ENCODE measurements around the gene MORC2. TPM values are rescaled to one million over a fixed set of nuclear protein-coding genes. Genes with fewer than 3 reads are reported as not detected.

The MORC2 gene
- total RNA-seq, 4 donors from 2014 or later, result 5.6 to 27.3 (median 14.1) TPM

DNA sequence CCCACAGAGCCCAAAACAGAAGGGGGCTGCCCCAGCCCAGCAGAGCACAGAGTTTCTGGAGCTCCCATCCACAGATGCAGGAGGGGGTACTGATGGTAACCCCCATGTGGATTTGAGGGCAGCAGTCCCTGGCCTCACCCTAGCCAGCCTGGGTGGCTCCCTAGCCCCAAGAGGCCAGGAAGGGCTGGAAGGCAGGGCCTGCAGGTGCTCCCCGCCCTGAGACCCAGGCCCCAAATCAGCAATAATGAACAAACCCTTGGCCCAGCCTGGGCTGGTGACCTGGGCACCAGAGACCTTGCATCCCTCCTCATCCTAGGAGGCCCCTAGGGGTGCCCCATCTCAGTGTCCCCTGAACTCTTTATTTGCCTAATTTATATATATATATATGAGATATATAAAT is 61.6 kb downstream of the MORC2 start:
- Histone ChIP-seq H3K27me3 (no peaks in the 10 kb centered on the region), H3K9me3 (no peaks in the 10 kb centered on the region), H3K36me3 (no peaks in the 10 kb centered on the region), H3K4me1 (no peaks in the 10 kb centered on the region), H3K27ac (no peak overlapping the region), H3K4me3 (no peak overlapping the region)
- intact Hi-C loops (cut with DNase I; ENCODE audit: low total_unique reads), result no loop called here
- DNase-seq, result no peak
- TF ChIP-seq, protein P1, sequence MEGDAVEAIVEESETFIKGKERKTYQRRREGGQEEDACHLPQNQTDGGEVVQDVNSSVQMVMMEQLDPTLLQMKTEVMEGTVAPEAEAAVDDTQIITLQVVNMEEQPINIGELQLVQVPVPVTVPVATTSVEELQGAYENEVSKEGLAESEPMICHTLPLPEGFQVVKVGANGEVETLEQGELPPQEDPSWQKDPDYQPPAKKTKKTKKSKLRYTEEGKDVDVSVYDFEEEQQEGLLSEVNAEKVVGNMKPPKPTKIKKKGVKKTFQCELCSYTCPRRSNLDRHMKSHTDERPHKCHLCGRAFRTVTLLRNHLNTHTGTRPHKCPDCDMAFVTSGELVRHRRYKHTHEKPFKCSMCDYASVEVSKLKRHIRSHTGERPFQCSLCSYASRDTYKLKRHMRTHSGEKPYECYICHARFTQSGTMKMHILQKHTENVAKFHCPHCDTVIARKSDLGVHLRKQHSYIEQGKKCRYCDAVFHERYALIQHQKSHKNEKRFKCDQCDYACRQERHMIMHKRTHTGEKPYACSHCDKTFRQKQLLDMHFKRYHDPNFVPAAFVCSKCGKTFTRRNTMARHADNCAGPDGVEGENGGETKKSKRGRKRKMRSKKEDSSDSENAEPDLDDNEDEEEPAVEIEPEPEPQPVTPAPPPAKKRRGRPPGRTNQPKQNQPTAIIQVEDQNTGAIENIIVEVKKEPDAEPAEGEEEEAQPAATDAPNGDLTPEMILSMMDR (IDR thresholded peaks at IDR 0.05), result no peak
- no peak for TF ChIP-seq POLR2A (IDR thresholded peaks at IDR 0.05)

DNA sequence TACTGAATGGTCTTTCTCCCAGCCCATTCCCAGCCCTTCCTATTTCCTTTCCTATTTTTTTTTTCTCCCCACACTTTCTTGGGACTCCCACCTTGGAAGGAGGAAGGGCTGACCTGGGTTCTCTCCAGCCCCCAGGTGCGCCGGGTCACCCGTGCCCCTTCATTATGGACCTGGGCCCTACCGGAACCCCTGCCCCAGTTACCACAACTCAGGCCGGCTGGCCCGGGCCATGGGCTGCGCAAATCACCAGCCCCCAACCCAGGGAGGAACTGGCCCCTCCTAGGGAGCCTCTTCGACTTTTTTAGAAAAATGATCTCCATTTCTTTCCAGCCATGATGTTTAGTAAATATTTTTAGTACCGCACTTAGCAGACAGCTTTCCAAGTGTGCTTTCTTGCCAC is 62.2 kb downstream of the MORC2 start:
- Histone ChIP-seq H3K27me3 (no peaks in the 10 kb centered on the region), H3K4me3 (no peak overlapping the region), H3K36me3 (no peaks in the 10 kb centered on the region), H3K27ac (no peak overlapping the region), H3K9me3 (no peaks in the 10 kb centered on the region), H3K4me1 (no peaks in the 10 kb centered on the region)
- TF ChIP-seq, protein P1 (IDR thresholded peaks at IDR 0.05), result no peak
- no peak for TF ChIP-seq POLR2A (IDR thresholded peaks at IDR 0.05)
- no peak for DNase-seq
- intact Hi-C loops (cut with DNase I; ENCODE audit: low total_unique reads), result no loop called here

DNA sequence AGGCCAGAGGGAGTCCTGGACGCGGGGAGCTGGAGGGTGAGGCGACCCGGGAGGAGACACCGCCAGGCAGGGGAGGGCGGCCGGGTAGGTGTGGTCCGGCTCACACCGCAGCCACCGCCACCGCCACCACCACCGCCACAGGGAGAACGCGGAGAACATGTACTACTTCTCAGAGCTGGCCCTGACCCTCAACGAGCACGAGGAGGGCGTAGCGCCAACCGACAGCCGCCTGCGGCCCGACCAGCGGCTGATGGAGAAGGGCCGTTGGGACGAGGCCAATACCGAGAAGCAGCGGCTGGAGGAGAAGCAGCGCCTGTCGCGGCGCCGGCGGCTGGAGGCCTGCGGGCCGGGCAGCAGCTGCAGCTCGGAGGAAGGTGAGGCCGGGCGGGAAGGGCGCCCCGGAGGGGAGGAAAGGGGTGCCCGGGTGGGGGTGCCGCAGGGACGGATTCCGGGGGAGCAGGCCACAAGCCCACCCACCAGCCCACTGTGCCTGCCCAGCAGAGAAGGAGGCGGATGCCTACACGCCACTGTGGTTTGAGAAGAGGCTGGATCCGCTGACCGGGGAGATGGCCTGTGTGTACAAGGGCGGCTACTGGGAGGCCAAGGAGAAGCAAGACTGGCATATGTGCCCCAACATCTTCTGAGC is 62.8 kb downstream of the MORC2 start:
- H3K27ac ChIP-seq, result no peak overlapping the region
- H3K4me1 ChIP-seq, result no peaks in the 10 kb centered on the region
- no peaks in the 10 kb centered on the region for H3K27me3 ChIP-seq
- no peaks in the 10 kb centered on the region for H3K36me3 ChIP-seq
- no peak overlapping the region for H3K4me3 ChIP-seq
- intact Hi-C loops (cut with DNase I; ENCODE audit: low total_unique reads), result no loop called here
- TF ChIP-seq, protein P1 (IDR thresholded peaks at IDR 0.05), result no peak
- TF ChIP-seq POLR2A (IDR thresholded peaks at IDR 0.05), result no peak
- no peak for DNase-seq
- no peaks in the 10 kb centered on the region for H3K9me3 ChIP-seq

DNA sequence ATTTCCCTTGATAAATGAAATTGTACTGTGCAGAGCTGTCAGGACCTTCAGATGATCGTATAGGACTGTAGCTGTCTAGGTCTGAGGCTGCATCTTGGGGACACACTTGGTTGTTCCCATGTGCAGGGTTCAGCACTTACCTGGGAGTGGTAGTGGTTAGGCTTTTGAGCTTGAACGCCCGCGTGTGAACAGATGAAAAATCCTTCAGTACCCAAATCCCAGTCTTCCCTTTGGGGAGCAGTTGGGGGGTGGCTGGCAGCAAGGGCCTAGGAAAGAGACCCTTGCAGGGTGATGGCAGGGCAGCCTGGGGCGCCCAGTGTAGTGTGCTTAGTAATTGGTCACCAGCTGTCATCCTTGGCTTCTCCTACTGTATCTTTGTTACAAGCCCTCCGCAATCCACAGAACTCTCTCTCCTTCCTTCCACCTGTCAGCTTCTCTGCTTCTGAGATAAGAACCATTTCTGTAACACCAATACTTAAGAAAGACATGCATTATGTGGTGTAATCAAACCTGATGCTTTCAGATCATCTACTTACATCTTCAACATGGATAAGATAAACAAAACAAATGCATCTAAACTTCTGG is 64.6 kb downstream of the MORC2 start:
- Histone ChIP-seq H3K9me3 (no peaks in the 10 kb centered on the region), H3K4me3 (no peak overlapping the region), H3K27me3 (no peaks in the 10 kb centered on the region), H3K4me1 (no peaks in the 10 kb centered on the region), H3K27ac (no peak overlapping the region), H3K36me3 (no peaks in the 10 kb centered on the region)
- no peak for DNase-seq
- intact Hi-C loops (cut with DNase I; ENCODE audit: low total_unique reads), result no loop called here
- TF ChIP-seq POLR2A (IDR thresholded peaks at IDR 0.05), result no peak
- TF ChIP-seq, protein P1 (IDR thresholded peaks at IDR 0.05), result no peak

DNA sequence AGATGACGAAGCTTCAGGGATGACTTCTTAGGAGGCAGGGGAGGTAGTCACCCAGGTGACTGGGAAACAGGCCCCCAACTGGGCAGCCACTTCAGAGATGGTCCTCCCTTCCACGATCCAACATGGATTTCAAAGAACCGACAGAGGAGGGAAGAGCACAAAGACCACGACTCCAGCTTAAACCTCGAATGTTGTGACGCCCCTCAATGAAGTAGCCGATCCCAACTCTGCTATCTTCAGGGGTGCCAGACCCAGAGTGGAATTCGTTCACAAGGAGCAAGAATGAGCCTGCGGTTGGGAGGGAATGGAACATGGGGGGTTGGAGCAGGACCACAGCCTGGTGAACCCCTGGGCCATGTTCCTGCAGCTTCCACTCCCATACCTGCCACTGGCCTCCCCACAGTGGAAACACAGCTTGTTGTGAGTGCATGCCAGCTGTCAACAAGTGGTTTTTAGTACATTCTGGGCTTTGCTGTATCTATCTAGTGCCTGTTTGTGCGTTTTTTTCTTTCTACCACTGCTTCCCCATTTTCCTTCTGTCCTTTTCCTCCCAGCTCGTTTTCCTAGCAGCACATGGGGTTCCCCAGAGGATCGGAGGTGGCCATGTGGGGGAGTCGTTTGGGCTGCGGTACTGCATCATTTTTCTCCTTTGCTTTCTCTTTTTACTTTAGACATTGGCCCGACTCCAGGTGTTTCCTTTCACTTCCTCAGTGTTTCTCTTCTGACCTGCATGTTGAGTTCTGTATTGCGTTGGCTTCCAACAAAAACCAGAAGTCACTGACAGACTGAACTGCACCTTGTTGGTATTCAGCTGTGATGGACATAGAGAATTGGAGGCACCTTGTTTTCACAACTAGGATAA is 65.8 kb downstream of the MORC2 start:
- intact Hi-C loops (cut with DNase I; ENCODE audit: low total_unique reads), result no loop called here
- TF ChIP-seq, protein P1 (IDR thresholded peaks at IDR 0.05), result no peak
- TF ChIP-seq POLR2A (IDR thresholded peaks at IDR 0.05), result no peak
- H3K36me3 ChIP-seq, result no peaks in the 10 kb centered on the region
- no peaks in the 10 kb centered on the region for H3K4me1 ChIP-seq
- no peak for DNase-seq
- no peak overlapping the region for H3K27ac ChIP-seq
- no peaks in the 10 kb centered on the region for H3K27me3 ChIP-seq
- no peak overlapping the region for H3K4me3 ChIP-seq
- H3K9me3 ChIP-seq, result no peaks in the 10 kb centered on the region

Measured in uterus (tissue), 4 donors.